ENCODE results near the gene OR52N2. TPM values are rescaled to one million over a fixed set of nuclear protein-coding genes. Genes with fewer than 3 reads are reported as not detected.

The OR52N2 gene
- total RNA-seq, 1 experiment from 2014 or later = not detected

GRCh38 chr11:5809905-5810795 is 1.4 kb downstream of the OR52N2 start:
- Histone ChIP-seq H3K9me3 (ENCODE audit: control insufficient read depth in 1 of 2, insufficient read depth in 1 of 2, low read depth in 1 of 2, low read length in 2 of 2) (no peaks in the 10 kb centered on the region), H3K4me3 (replicated peaks in 1 of 2; ENCODE audit: low read depth in 1 of 2, low read length in 2 of 2) (no peak overlapping the region), H3K4me2 (ENCODE audit: low read length) (no peak overlapping the region), H3K36me3 (ENCODE audit: control insufficient read depth in 1 of 2, insufficient read depth in 2 of 2, low read length in 2 of 2) (no peaks in the 10 kb centered on the region), H2AFZ (ENCODE audit: low read depth, low read length, poor library complexity, severe bottlenecking) (no peak overlapping the region), H4K20me1 (ENCODE audit: insufficient read depth) (no peaks in the 10 kb centered on the region; the same call in 1 of the 2 replicates), H3K27ac (ENCODE audit: low read depth, low read length) (no peak overlapping the region), H3K27me3 (ENCODE audit: insufficient read depth, low read length) (peaks cover 65% of the 10 kb centered on the region), H3K4me1 (ENCODE audit: control insufficient read depth in 1 of 2, insufficient read depth in 2 of 2, low read length in 2 of 2) (peaks cover 0 to 4% of the 10 kb centered on the region in 2 experiments; a peak in 1 of 4 replicates), H3K9ac (ENCODE audit: low read length) (no peak overlapping the region), H3K79me2 (ENCODE audit: insufficient read depth, low read length) (no peaks in the 10 kb centered on the region), H3K9me2 (ENCODE audit: insufficient read depth) (no peaks in the 10 kb centered on the region)
- ATAC-seq (no peak), DNase-seq (ENCODE audit: low read depth, low spot score) (no peak)
- TF ChIP-seq EZH2 (IDR thresholded peaks at IDR 0.05) (no peak), TCF7L2 (IDR thresholded peaks at IDR 0.05; ENCODE audit: borderline replicate concordance, extremely low read depth, insufficient read depth, insufficient read length) (no peak), SRF (IDR thresholded peaks at IDR 0.05; ENCODE audit: low read depth) (no peak), EGR1 (IDR thresholded peaks at IDR 0.05; ENCODE audit: low read depth) (no peak), MAX (IDR thresholded peaks at IDR 0.05) (no peak), POLR2A (IDR thresholded peaks at IDR 0.05; ENCODE audit: borderline replicate concordance, extremely low read depth, insufficient read depth, insufficient read length) (no peak), REST (IDR thresholded peaks at IDR 0.05; ENCODE audit: low read depth) (no peak), ELF1 (IDR thresholded peaks at IDR 0.05; ENCODE audit: borderline replicate concordance, low read depth) (no peak)
- TF ChIP-seq, protein P1, sequence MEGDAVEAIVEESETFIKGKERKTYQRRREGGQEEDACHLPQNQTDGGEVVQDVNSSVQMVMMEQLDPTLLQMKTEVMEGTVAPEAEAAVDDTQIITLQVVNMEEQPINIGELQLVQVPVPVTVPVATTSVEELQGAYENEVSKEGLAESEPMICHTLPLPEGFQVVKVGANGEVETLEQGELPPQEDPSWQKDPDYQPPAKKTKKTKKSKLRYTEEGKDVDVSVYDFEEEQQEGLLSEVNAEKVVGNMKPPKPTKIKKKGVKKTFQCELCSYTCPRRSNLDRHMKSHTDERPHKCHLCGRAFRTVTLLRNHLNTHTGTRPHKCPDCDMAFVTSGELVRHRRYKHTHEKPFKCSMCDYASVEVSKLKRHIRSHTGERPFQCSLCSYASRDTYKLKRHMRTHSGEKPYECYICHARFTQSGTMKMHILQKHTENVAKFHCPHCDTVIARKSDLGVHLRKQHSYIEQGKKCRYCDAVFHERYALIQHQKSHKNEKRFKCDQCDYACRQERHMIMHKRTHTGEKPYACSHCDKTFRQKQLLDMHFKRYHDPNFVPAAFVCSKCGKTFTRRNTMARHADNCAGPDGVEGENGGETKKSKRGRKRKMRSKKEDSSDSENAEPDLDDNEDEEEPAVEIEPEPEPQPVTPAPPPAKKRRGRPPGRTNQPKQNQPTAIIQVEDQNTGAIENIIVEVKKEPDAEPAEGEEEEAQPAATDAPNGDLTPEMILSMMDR (IDR thresholded peaks at IDR 0.05 in 2 of 3, conservative IDR thresholded peaks at IDR 0.05 in 1 of 3; ENCODE audit: borderline replicate concordance in 1 of 3, insufficient read depth in 1 of 3, low read depth in 2 of 3, low read length in 2 of 3) = no peak
- BruUV-seq (replicated peaks) = no TSS peak
- CTCF ChIA-PET = interaction anchor here (0.8 to 2.3 kb wide), 7 partner anchors 81 to 1183 kb away, joined by 3 to 8 read pairs (median 3); partner anchors contain the start of genes OR51D1 and TRIM5
- RAD21 ChIA-PET (ENCODE audit: low non-redundant PET in 1 of 2, low total read pairs in 2 of 2, uncharacterized antibody in 2 of 2, unreplicated experiment in 2 of 2) = no interaction called here
- POLR2A ChIA-PET = no interaction called here
- intact Hi-C loops (cut with micrococcal nuclease) = loop anchor here (2.0 to 10.0 kb wide), 5 partner anchors 518 to 1627 kb away; no protein-coding TSS in a partner anchor
